NCI-H69 (cell line): ENCODE measurements around the gene ZNF10.
A peak's percentile ranks its signal among the peaks of the same experiment; 100 is the strongest.

ENCODE experiments used
- DNase-seq: peaks from one replicate; lab custom pipeline; 2025; lab: John Stamatoyannopoulos, UW

Gene ZNF10

GRCh38 chr12:133201888-133202287 is 71.5 kb downstream of the ZNF10 start:
- DNase-seq, result no peak

GRCh38 chr12:133202493-133203343 is 72.3 kb downstream of the ZNF10 start:
- DNase-seq, result peak; percentile 5

GRCh38 chr12:133203344-133204263 is 73.2 kb downstream of the ZNF10 start:
- DNase-seq, result peak; percentile 8

GRCh38 chr12:133204264-133204603 is 73.8 kb downstream of the ZNF10 start:
- peak; percentile 6 for DNase-seq

- DNase-seq, result no peak
Observed at GRCh38 chr12:133206390-133206789, 76.0 kb downstream of the ZNF10 start.
